K562 (cell line): ENCODE data around the gene TMEM131. TPM values are rescaled to one million over a fixed set of nuclear protein-coding genes. Genes with fewer than 3 reads are reported as not detected.

Experiments used
- ATAC-seq: fragments of 200-7000 bp; cut with Tn5 transposase; 3 replicates; pipeline ENCODE4 v1.9.1; 2020; ENCODE audit warnings: moderate library complexity
- BruUV-seq: library from RNA; stranded (reverse); fragments of 400-500 nt; replicated peaks from 2 replicates; lab custom pipeline; 2021; lab: Mats Ljungman, UMichigan
- CTCF ChIA-PET: fragments of 300-600 bp; formaldehyde crosslinking; extraction: SDS; loops from one replicate; lab custom pipeline; 2021; ENCODE audit warnings: low intra/inter-chr PET ratio; lab: Yijun Ruan, JAX
- POLR2A ChIA-PET: fragments of 300-600, 350-650 bp; sonication (Branson Sonifier 250); formaldehyde crosslinking; extraction: SDS; loops from one replicate; lab custom pipeline; 2021; ENCODE audit warnings: antibody characterized with exemption, inconsistent platforms; lab: Yijun Ruan, JAX
- DNase-seq, 4 experiments: peaks; one replicate each; pipeline versions ENCODE4 v3.0.0 to v3.0.0-alpha.2; 2011 to 2018; ENCODE audit warnings: low spot score in 3 of 4, mixed read lengths in 3 of 4; ENCODE audit errors: extremely low read depth in 1 of 4
- FAIRE-seq: peaks from 2 replicates; lab custom pipeline; 2011; peaks lifted over from hg19 to GRCh38; lab: Jason Lieb, UNC
- H2AFZ ChIP-seq: 2 replicates; pipeline ENCODE4 v1.6.0; 2011; ENCODE audit warnings: low read depth, low read length, control low read depth, inconsistent platforms
- H3K27ac ChIP-seq: fragments of 200-600 bp; 3 replicates; pipeline ENCODE4 v1.8.0; 2011; ENCODE audit warnings: low read depth, mild to moderate bottlenecking, control low read depth, inconsistent platforms, low read length, moderate library complexity, mixed read lengths; ENCODE audit errors: extremely low read depth
- H3K27me3 ChIP-seq, 2 experiments: fragments of 300-600 bp in 1 of 2; 2 replicates in 1 of 2; 3 replicates in 1 of 2; pipeline versions ENCODE4 v1.6.0 to v1.8.0; 2011; ENCODE audit warnings: inconsistent platforms in 2 of 2, low read length in 2 of 2, mild to moderate bottlenecking in 1 of 2, mixed read lengths in 1 of 2, moderate library complexity in 1 of 2; ENCODE audit not compliant: control insufficient read depth in 2 of 2, insufficient read depth in 2 of 2
- H3K36me3 ChIP-seq: fragments of 300-600 bp; 3 replicates; pipeline ENCODE4 v1.8.0; 2011; ENCODE audit warnings: mild to moderate bottlenecking, low read length, inconsistent platforms; ENCODE audit not compliant: control insufficient read depth, insufficient read depth
- H3K4me1 ChIP-seq, 2 experiments: fragments of 200-600 bp in 1 of 2; replicated peaks in 1 of 2; 2 replicates in 1 of 2; 3 replicates in 1 of 2; pipeline versions ENCODE4 v1.5.1 to v1.8.0; 2011; ENCODE audit warnings: inconsistent platforms in 2 of 2, low read length in 2 of 2, mild to moderate bottlenecking in 1 of 2, mixed read lengths in 1 of 2, moderate library complexity in 1 of 2; ENCODE audit not compliant: control insufficient read depth in 2 of 2, insufficient read depth in 2 of 2
- H3K4me2 ChIP-seq: 2 replicates; pipeline ENCODE4 v1.6.1; 2011; ENCODE audit warnings: low read length, control low read depth, inconsistent platforms, mixed read lengths; ENCODE audit not compliant: insufficient read depth
- H3K4me3 ChIP-seq: fragments of 200-600 bp; sonication (generic), shearing (Covaris generic); 2 replicates; pipeline ENCODE4 v1.5.1; 2016; ENCODE audit warnings: control low read depth, inconsistent platforms
- H3K79me2 ChIP-seq: fragments of 200-600 bp; 3 replicates; pipeline ENCODE4 v1.8.0; 2011; ENCODE audit warnings: low read length, inconsistent platforms; ENCODE audit not compliant: control insufficient read depth, insufficient read depth
- H3K9ac ChIP-seq, 2 experiments: 2 replicates each; pipeline versions ENCODE4 v1.6.0 to v1.6.1; 2011; ENCODE audit warnings: low read depth in 2 of 2, low read length in 2 of 2, control low read depth in 1 of 2, inconsistent platforms in 1 of 2, mild to moderate bottlenecking in 1 of 2, mixed read lengths in 1 of 2; ENCODE audit not compliant: insufficient read depth in 1 of 2
- H3K9me1 ChIP-seq: one replicate; pipeline ENCODE4 v1.6.0; 2011; ENCODE audit warnings: inconsistent platforms, mild to moderate bottlenecking, low read length, moderate library complexity; ENCODE audit not compliant: control insufficient read depth, insufficient read depth
- H3K9me3 ChIP-seq: replicated peaks from 2 replicates; pipeline ENCODE4 v1.5.1; 2011; ENCODE audit warnings: low read depth, low read length, inconsistent platforms; ENCODE audit not compliant: control insufficient read depth, insufficient read depth
- H4K20me1 ChIP-seq: replicated peaks from 2 replicates; pipeline ENCODE4 v1.6.1; 2011; ENCODE audit warnings: low read length, inconsistent platforms, mixed read lengths; ENCODE audit not compliant: control insufficient read depth, insufficient read depth
- ARID4B ChIP-seq: sonication (generic); formaldehyde crosslinking; IDR thresholded peaks from 2 replicates; pipeline ENCODE4 v1.8.0; 2022; ENCODE audit warnings: mild to moderate bottlenecking, missing genetic modification reagents
- CHD4 ChIP-seq: fragments of 200-600 bp; sonication (generic); IDR thresholded peaks from 3 replicates; pipeline ENCODE4 v1.6.1; 2012; ENCODE audit warnings: low read depth, mild to moderate bottlenecking, mixed read lengths, low read length, inconsistent platforms; ENCODE audit not compliant: insufficient read depth, insufficient replicate concordance, poor library complexity, severe bottlenecking
- KLF1 ChIP-seq: fragments of 450-650 bp; IDR thresholded peaks from 2 replicates; pipeline ENCODE4 v1.6.1; 2016; ENCODE audit warnings: missing genetic modification characterization, missing compliant biosample characterization
- PATZ1 ChIP-seq: fragments of 250-450 bp; sonication (Bioruptor Pico); IDR thresholded peaks from 2 replicates; pipeline ENCODE4 v1.5.0; 2020; ENCODE audit warnings: mild to moderate bottlenecking, borderline replicate concordance
- RREB1 ChIP-seq: fragments of 250-450 bp; sonication (Bioruptor Pico); IDR thresholded peaks from 2 replicates; pipeline ENCODE4 v1.4.0; 2020
- USF1 ChIP-seq: sonication (generic); formaldehyde crosslinking; IDR thresholded peaks from 2 replicates; pipeline ENCODE4 v1.9.0; 2022; ENCODE audit warnings: mild to moderate bottlenecking, missing genetic modification reagents
- ZNF217 ChIP-seq: sonication (generic); formaldehyde crosslinking; IDR thresholded peaks from 2 replicates; pipeline ENCODE4 v1.8.0; 2022; ENCODE audit warnings: mild to moderate bottlenecking, missing genetic modification reagents
- ZNF551 ChIP-seq: fragments of 250-450 bp; sonication (Bioruptor Pico); IDR thresholded peaks from 2 replicates; pipeline ENCODE4 v1.5.0; 2021; ENCODE audit warnings: mild to moderate bottlenecking, moderate library complexity
- ZNF785 ChIP-seq: fragments of 250-450 bp; sonication (Bioruptor Pico); IDR thresholded peaks from 2 replicates; pipeline ENCODE4 v1.4.0; 2020; ENCODE audit warnings: mild to moderate bottlenecking
- WGBS: fragments of 100-300 bp; shearing (Covaris generic); methylation state at CpG from one replicate; pipeline ENCODE4 v1.1.6; 2016; ENCODE audit warnings: low coverage, mixed read lengths; ENCODE audit not compliant: insufficient coverage; ENCODE audit errors: missing lambda C conversion rate; 5-methylcytosine and 5-hydroxymethylcytosine counted together
- in situ Hi-C: fragments of 300-500 bp; cut with MboI; formaldehyde crosslinking; loops from 4 replicates; pipeline ENCODE4 v1.15.0; 2018; ENCODE audit warnings: inconsistent platforms, mixed read lengths
- intact Hi-C: fragments of 100-400 bp; cut with micrococcal nuclease; formaldehyde crosslinking; loops from 2 replicates; pipeline ENCODE4 v1.14.2; 2022
- polyA plus RNA-seq, 8 experiments: library from polyadenylated mRNA; depleted of rRNA in 4 of 8; stranded (reverse) in 5 of 8; unstranded in 3 of 8; fragments of >200 nt; fragmentation: Nextera tagmentation in 2 of 8; fragmentation: Illumina TruSeq in 1 of 8; extraction: Ambion mirVana in 2 of 8; extraction: Trizol in 1 of 8; gene quantifications; 2 replicates each; pipeline versions ENCODE4 v1.2.1 to v1.2.3, GENCODE V29; 2011 to 2014; ENCODE audit warnings: inconsistent platforms in 1 of 8, missing spikeins in 1 of 8
- total RNA-seq, 7 experiments: library from RNA; depleted of rRNA in 6 of 7; stranded (reverse); fragments of >200 nt in 6 of 7; fragmentation: Illumina TruSeq in 2 of 7; extraction: Trizol in 2 of 7; gene quantifications; 2 replicates each; pipeline versions ENCODE4 v1.2.1 to v1.2.3, GENCODE V29; 2011 to 2021; ENCODE audit warnings: low replicate concordance in 1 of 7

The TMEM131 gene
- total and polyA plus RNA-seq, 9 of the 15 experiments (the other 6 are each of a cell fraction or from before 2014, with no cell fraction given), result 2.5 to 21.1 (median 12.4) TPM

- Histone ChIP-seq H3K4me3 (no peak overlapping the region), H3K9ac (no peak overlapping the region), H3K79me2 (peaks cover 2% of the 10 kb centered on the region; the same call in 1 of the 3 replicates), H3K4me1 (peaks cover 0 to 3% of the 10 kb centered on the region in 2 experiments; a peak in 2 of 5 replicates), H3K4me2 (no peak overlapping the region), H3K9me1 (no peaks in the 10 kb centered on the region), H2AFZ (no peak overlapping the region), H3K36me3 (peaks cover 15% of the 10 kb centered on the region; the same call in 2 of the 3 replicates), H3K9me3 (no peaks in the 10 kb centered on the region), H3K27ac (no peak overlapping the region), H4K20me1 (no peaks in the 10 kb centered on the region), H3K27me3 (no peaks in the 10 kb centered on the region)
- CTCF ChIA-PET, result no interaction called here
- in situ Hi-C loops (no loop called here), intact Hi-C loops (no loop called here)
- POLR2A ChIA-PET, result no interaction called here
- ATAC-seq (no peak), DNase-seq (no peak), FAIRE-seq (no peak)
- BruUV-seq, result no TSS peak
- WGBS, result 57% methylated on average over 4 of the region's 4 CpGs
- TF ChIP-seq USF1 (CRISPR knock-in tag), result no peak
- TF ChIP-seq KLF1 (tag), result no peak
- TF ChIP-seq RREB1 (CRISPR knock-in tag), result no peak
- no peak for TF ChIP-seq CHD4
- no peak for TF ChIP-seq ZNF785 (CRISPR knock-in tag)
- TF ChIP-seq PATZ1, result no peak
- no peak for TF ChIP-seq ZNF551 (CRISPR knock-in tag)
- TF ChIP-seq ZNF217 (CRISPR knock-in tag), result no peak
- TF ChIP-seq ARID4B (CRISPR knock-in tag), result no peak
Observed at GRCh38 chr2:97845133-97845532, 150.6 kb downstream of the TMEM131 start.
